ENCODE measurements around the gene PURA.

DNA sequence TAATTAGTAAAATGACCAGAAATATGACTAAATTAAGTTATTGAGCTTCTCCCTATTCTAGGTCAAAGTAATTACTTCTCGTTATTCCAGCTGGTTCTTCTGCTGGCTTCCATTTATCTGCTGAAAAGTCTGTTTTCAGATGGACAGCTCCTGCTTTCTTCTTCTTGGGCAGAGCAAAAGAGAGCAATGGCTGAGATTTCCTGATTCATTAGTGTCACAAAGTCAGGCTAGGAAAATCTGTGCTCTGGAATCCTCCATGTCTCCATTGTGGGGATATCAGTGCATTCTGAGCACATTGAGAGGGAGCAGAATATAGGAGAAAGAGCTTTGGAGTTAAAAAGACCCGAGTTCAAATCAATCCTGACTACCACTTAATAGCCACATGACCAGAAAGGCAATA lies 37.1 kb upstream of the PURA start:
- TF ChIP-seq POLR2AphosphoS5 (IDR thresholded peaks at IDR 0.05; ENCODE audit: low read depth, low read length) (no peak), POLR2A (IDR thresholded peaks at IDR 0.05; ENCODE audit: low read depth, low read length) (no peak), TAF1 (IDR thresholded peaks at IDR 0.05; ENCODE audit: low read depth, low read length) (no peak), SPI1 (IDR thresholded peaks at IDR 0.05; ENCODE audit: low read depth, low read length) (no peak), POU2F2 (IDR thresholded peaks at IDR 0.05; ENCODE audit: low read depth, low read length) (no peak), PAX5 (IDR thresholded peaks at IDR 0.05; ENCODE audit: insufficient read depth, low read length, severe bottlenecking) (no peak)
